GM06990 (cell line): ENCODE results near the gene BAIAP2.
"Not testable (repeated sequence)": the region's sequence is repeated elsewhere in the genome, so short reads cannot be mapped to it uniquely, and the experiment has no call there.

Source experiments
- DNase-seq: peaks from one replicate; pipeline ENCODE4 v3.0.0-alpha.2; 2011; ENCODE audit not compliant: insufficient read length; ENCODE audit errors: extremely low read depth
- H3K27me3 ChIP-seq: replicated peaks from 2 replicates; pipeline ENCODE4 v1.6.0; 2011; ENCODE audit warnings: low read length; ENCODE audit not compliant: control insufficient read depth, insufficient read depth
- H3K36me3 ChIP-seq: 2 replicates; pipeline ENCODE4 v1.5.1; 2011; ENCODE audit warnings: low read length; ENCODE audit not compliant: control insufficient read depth, insufficient read depth
- H3K4me3 ChIP-seq: replicated peaks from 2 replicates; pipeline ENCODE4 v1.5.1; 2011; ENCODE audit warnings: low read depth, mild to moderate bottlenecking, control low read depth, low read length
- TF ChIP-seq, protein P1 (sequence below): IDR thresholded peaks from 2 replicates; pipeline ENCODE4 v1.5.1; 2011; ENCODE audit warnings: low read length, control low read depth, mild to moderate bottlenecking, inconsistent platforms; ENCODE audit not compliant: insufficient read depth, poor library complexity, severe bottlenecking

BAIAP2 gene

DNA sequence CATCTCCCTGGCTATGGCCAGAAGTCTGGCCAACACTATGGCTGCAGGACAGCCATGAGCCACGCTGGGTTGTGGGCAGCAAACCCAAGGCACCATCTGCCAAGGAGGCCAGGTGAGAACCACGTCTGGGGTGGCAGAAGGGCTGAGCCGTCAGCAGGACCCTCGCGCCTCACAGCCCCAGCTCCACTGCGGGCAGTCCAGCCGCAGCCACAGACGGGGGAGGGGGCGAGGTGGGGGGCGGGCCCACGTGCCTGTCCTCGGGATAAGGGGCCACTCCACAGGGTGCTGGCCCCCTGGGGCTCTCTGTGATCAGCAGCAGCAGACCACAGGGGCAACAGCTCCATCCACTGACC is 6.5 kb upstream of the BAIAP2 start:
- Histone ChIP-seq H3K36me3 (no peaks in the 10 kb centered on the region), H3K4me3 (no peak overlapping the region), H3K27me3 (peaks cover 1% of the 10 kb centered on the region; the same call in 1 of the 2 replicates)
- no peak for DNase-seq
- TF ChIP-seq, protein P1, sequence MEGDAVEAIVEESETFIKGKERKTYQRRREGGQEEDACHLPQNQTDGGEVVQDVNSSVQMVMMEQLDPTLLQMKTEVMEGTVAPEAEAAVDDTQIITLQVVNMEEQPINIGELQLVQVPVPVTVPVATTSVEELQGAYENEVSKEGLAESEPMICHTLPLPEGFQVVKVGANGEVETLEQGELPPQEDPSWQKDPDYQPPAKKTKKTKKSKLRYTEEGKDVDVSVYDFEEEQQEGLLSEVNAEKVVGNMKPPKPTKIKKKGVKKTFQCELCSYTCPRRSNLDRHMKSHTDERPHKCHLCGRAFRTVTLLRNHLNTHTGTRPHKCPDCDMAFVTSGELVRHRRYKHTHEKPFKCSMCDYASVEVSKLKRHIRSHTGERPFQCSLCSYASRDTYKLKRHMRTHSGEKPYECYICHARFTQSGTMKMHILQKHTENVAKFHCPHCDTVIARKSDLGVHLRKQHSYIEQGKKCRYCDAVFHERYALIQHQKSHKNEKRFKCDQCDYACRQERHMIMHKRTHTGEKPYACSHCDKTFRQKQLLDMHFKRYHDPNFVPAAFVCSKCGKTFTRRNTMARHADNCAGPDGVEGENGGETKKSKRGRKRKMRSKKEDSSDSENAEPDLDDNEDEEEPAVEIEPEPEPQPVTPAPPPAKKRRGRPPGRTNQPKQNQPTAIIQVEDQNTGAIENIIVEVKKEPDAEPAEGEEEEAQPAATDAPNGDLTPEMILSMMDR = no peak

DNA sequence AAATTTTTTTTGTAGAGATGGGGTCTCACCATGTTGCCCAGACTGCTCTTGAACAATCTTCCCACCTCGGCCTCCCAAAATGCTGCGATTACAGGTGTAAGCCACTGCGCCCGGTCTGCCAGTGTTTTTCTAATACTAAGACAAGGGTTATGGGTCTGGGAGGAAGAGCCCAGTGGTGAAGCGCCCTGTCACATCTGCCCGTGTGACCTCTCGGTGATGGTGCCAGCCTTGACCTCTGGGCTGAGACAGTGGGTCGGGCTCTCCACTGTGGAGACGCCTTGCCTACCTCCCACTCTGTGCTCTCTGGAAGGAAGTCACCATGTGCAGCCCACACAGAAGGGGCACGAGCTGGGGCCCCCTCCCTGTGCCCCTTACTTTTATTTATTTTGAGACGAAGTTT is 5.1 kb upstream of the BAIAP2 start:
- TF ChIP-seq, protein P1 = no peak
- DNase-seq = no peak
- H3K4me3 ChIP-seq = no peak overlapping the region
- H3K36me3 ChIP-seq = no peaks in the 10 kb centered on the region
- H3K27me3 ChIP-seq = peaks cover 1% of the 10 kb centered on the region; the same call in 1 of the 2 replicates

DNA sequence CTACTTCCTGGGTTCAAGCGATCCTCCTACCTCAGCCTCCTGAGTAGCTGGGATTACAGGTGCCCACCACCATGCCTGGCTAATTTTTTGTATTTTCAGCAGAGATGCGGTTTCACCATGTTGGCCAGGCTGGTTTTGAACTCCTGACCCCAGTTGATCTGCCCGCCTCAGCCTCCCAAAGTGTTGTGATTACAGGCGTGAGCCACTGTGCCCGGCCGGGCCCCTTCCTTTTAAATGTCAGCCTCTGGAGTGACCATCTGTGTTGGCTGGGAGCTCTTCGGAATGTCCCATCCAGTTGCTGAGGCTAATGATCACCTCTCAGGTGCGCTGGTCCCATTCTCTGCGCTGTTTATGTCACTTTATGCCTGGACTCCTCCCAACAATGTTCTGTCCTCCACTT is 4.6 kb upstream of the BAIAP2 start:
- not testable (repeated sequence) for H3K36me3 ChIP-seq, H3K27me3 ChIP-seq, DNase-seq, H3K4me3 ChIP-seq

DNA sequence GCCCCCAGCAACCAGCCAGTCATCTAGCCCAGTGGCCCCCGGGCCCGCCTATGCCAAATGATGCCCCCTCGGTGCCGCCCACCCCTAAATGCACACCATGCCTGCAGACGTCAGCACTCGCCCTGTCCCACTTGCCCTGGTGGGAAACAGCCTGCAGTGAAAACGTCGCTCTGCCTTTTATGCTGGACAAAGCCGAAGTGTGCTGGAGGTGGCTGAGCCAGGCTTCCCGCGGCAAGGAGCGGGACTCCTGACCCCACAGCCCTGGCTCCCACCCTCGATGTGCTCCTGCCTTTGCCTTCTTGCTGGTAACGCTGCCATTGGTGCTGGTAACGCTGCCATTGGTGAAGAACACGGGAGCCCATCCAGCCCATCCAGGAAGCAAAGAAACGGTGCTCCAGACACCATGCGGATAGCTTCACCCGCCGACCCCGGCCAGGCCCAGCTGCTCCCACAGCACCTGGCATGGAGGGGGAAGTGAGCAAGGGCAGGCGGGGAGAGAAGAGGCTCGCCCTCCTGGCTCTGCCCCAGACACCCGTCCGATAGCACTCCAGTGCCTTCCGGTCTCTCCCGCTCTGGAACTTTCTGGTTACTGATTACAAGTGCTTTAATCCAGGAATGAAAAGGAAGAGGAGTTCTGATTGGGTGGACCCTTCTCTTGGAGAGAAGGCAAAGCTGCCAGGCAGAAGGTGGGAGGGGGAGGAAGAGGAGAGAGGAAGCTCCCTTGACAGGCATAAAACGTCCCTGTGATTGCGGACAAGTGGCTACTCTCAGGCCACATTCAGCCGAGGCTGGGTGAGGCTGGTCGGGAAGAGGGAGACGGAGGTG is 4.0 kb upstream of the BAIAP2 start:
- Histone ChIP-seq H3K36me3 (no peaks in the 10 kb centered on the region), H3K27me3 (peaks cover 1% of the 10 kb centered on the region; the same call in 1 of the 2 replicates), H3K4me3 (no peak overlapping the region)
- DNase-seq = no peak
- TF ChIP-seq, protein P1 = no peak

DNA sequence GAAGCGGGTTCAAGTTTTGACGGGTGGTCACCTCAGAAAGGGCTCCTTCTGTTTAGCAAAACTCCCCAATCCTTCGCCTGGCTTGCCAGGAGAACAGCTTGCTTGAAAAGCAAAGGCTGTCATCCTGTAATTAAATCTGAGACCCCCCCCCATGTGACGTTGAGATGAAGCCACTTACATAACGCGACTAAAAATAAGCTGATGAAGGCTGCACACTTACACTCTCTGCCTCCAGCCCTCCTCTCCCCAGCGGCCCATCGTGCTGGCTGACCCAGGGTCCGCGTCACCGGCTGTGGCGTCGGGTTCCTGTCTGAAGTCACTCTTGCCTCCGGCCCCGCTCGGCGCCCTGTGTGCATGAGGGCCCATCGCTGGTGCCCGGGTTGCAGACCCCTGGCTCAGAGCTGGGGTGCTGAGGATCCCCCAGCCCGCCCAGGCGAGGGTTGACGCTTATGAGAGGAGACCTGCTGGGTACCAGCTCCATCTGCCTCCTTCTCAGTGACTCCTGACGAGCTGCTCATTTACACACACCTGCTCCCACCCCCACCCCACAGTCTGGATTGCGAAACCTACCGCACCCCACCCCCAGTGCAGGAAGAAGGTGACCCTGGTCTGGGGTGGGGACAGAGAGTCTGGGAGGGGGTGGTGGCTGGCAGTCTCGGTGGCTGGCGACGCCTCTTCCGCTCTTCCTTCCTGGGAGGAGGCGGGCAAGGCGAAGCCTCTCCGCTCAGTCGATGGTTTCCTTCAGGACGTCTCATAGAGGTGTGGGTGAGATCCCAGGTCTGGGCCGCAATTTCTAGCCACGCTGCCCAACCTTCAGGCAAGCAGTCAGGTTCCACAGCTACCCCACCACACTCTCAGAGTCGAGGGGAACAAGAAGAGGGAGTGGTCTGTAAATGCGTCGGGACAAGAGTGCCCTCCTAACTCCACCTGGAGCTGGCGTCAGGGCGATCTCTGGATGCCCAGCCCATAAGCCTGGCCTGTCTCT is 3.1 kb upstream of the BAIAP2 start:
- DNase-seq = no peak
- peaks cover 1% of the 10 kb centered on the region; the same call in 1 of the 2 replicates for H3K27me3 ChIP-seq
- H3K36me3 ChIP-seq = no peaks in the 10 kb centered on the region
- no peak overlapping the region for H3K4me3 ChIP-seq
- TF ChIP-seq, protein P1 = no peak
